NT2/D1 (cell line): ENCODE measurements around the gene LIPE.

ENCODE experiments used
- DNase-seq: peaks from one replicate; pipeline ENCODE4 v3.0.0-alpha.2; 2011; ENCODE audit warnings: low read depth, low spot score
- H3K27me3 ChIP-seq: 2 replicates; pipeline ENCODE4 v1.6.0; 2011; ENCODE audit warnings: mild to moderate bottlenecking; ENCODE audit not compliant: insufficient read length, insufficient read depth
- H3K36me3 ChIP-seq: 2 replicates; pipeline ENCODE4 v1.6.1; 2011; ENCODE audit warnings: mild to moderate bottlenecking, low read length, mixed read lengths; ENCODE audit not compliant: insufficient read depth, insufficient read length
- H3K4me1 ChIP-seq: 2 replicates; pipeline ENCODE4 v1.5.1; 2011; ENCODE audit not compliant: insufficient read depth, insufficient read length
- H3K4me3 ChIP-seq: 2 replicates; pipeline ENCODE4 v1.5.1; 2011; ENCODE audit warnings: low read depth; ENCODE audit not compliant: insufficient read length
- H3K9ac ChIP-seq: 2 replicates; pipeline ENCODE4 v1.6.0; 2011; ENCODE audit warnings: low read depth; ENCODE audit not compliant: insufficient read length
- H3K9me3 ChIP-seq: 2 replicates; pipeline ENCODE4 v1.5.1; 2011; ENCODE audit warnings: mild to moderate bottlenecking, low read length; ENCODE audit not compliant: insufficient read depth
- SUZ12 ChIP-seq: IDR thresholded peaks from 2 replicates; pipeline ENCODE4 v1.6.1; 2011; ENCODE audit not compliant: insufficient read length, insufficient read depth; ENCODE audit errors: extremely low read depth
- YY1 ChIP-seq: IDR thresholded peaks from 2 replicates; pipeline ENCODE4 v1.6.1; 2011; ENCODE audit not compliant: insufficient read length, insufficient read depth
- ZNF274 ChIP-seq: IDR thresholded peaks from 2 replicates; pipeline ENCODE4 v1.6.1; 2011; ENCODE audit warnings: mild to moderate bottlenecking, low read depth, low read length

LIPE gene

DNA sequence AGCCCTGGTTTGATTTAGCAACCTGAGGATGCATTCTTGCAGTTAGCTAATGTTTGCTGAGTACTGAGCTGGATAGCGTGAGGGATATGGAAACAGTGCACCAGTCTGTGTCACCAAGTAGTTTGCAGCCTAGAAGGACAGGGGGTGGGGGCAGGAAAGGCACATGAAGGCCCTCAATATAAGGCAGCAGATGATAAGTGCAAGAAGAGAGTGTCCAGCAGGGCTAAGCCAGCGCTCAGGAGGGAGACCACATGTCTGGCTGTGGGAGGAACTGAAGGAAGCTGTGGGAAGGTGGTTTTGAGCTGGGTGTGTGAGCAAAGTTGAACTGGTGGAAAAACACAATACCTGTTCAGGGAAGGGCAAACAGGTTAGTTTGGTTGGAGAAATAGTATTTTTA lies 13.9 kb upstream of the LIPE start:
- Histone ChIP-seq H3K4me3 (no peak overlapping the region), H3K27me3 (peaks cover 3% of the 10 kb centered on the region), H3K4me1 (peaks cover 7% of the 10 kb centered on the region), H3K36me3 (no peaks in the 10 kb centered on the region), H3K9me3 (no peaks in the 10 kb centered on the region), H3K9ac (no peak overlapping the region)
- no peak for TF ChIP-seq ZNF274
- TF ChIP-seq YY1: no peak
- no peak for TF ChIP-seq SUZ12
- DNase-seq: no peak

DNA sequence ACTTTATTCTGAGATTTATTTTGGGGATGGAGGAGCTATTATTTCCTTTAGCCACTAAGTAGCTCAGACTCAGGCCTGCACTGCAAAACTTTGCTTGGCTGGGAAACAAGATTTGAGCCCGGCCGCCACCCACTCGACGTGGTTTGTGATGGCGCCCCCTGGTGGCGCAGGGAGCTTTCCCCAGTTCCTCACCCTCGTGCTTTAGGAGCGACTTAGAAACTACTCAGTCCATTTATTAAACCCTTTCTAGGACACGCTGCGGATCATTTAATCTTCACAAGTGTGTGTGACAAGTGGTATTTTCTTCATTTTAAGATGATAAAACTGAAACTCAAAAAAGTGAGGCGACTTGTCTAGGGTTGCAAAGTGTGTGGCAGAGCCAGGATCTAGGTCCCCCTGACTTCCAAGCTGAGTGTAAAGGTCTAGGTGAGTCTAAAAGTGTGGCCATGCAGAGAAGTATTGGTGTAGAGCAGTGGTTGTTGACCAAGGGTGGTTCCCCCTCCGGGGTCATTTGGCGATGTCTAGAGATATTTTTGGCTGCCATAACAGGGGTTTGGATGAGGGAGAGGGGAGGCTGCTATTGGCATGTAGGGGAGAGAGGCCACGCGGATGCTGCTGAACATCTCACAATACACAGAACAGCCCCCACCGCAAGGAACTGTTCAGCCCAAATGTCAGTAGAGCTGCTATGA lies 13.3 kb upstream of the LIPE start:
- peaks cover 7% of the 10 kb centered on the region for H3K4me1 ChIP-seq
- H3K36me3 ChIP-seq: no peaks in the 10 kb centered on the region
- no peak for TF ChIP-seq ZNF274
- no peak for TF ChIP-seq YY1
- no peak for TF ChIP-seq SUZ12
- no peak overlapping the region for H3K4me3 ChIP-seq
- H3K27me3 ChIP-seq: peaks cover 3% of the 10 kb centered on the region
- no peak for DNase-seq
- no peak overlapping the region for H3K9ac ChIP-seq
- no peaks in the 10 kb centered on the region for H3K9me3 ChIP-seq

DNA sequence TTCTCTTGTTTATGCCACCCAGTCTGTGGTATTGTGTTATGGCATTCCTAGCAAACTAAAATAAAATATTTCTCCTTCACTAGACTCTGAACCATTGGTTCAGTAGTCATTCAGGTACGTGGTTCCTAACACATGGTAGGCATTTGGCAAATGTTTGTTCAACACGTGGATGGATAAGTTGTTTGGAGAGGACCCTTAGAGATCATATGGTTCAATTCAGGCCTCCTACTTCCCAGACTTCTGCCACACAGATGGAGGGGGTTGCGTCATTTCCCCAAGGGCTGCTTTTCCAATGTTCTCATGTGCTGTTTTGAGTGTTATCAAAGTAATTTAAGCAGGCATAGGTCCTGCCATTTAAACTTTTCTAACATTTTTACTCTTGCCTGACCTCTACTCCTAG lies 8.8 kb upstream of the LIPE start:
- Histone ChIP-seq H3K9me3 (no peaks in the 10 kb centered on the region), H3K4me1 (no peaks in the 10 kb centered on the region), H3K4me3 (no peak overlapping the region), H3K36me3 (no peaks in the 10 kb centered on the region), H3K9ac (no peak overlapping the region), H3K27me3 (peaks cover 11% of the 10 kb centered on the region)
- no peak for DNase-seq
- no peak for TF ChIP-seq ZNF274
- no peak for TF ChIP-seq SUZ12
- TF ChIP-seq YY1: no peak

DNA sequence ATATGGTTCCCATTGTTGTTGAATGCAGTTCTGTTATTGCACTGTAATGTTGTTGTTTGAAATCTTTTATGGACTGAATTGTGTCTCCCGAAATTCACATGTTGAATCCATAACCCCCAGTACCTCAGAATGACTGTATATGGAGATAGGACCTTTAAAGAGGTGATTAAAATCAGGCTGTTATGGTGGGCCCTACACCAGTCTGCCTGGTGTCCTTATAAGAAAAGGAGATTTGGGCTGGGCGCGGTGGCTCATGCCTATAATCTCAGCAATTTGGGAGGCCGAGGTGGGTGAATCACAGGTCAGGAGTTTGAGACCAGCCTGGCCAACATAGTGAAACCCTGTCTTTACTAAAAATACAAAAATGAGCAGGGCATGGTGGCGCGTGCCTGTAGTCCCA lies 8.1 kb upstream of the LIPE start:
- Histone ChIP-seq H3K4me3 (no peak overlapping the region), H3K36me3 (no peaks in the 10 kb centered on the region), H3K4me1 (no peaks in the 10 kb centered on the region), H3K9me3 (no peaks in the 10 kb centered on the region), H3K9ac (no peak overlapping the region), H3K27me3 (peaks cover 12% of the 10 kb centered on the region)
- TF ChIP-seq SUZ12 (no peak), ZNF274 (no peak), YY1 (no peak)
- DNase-seq: no peak

DNA sequence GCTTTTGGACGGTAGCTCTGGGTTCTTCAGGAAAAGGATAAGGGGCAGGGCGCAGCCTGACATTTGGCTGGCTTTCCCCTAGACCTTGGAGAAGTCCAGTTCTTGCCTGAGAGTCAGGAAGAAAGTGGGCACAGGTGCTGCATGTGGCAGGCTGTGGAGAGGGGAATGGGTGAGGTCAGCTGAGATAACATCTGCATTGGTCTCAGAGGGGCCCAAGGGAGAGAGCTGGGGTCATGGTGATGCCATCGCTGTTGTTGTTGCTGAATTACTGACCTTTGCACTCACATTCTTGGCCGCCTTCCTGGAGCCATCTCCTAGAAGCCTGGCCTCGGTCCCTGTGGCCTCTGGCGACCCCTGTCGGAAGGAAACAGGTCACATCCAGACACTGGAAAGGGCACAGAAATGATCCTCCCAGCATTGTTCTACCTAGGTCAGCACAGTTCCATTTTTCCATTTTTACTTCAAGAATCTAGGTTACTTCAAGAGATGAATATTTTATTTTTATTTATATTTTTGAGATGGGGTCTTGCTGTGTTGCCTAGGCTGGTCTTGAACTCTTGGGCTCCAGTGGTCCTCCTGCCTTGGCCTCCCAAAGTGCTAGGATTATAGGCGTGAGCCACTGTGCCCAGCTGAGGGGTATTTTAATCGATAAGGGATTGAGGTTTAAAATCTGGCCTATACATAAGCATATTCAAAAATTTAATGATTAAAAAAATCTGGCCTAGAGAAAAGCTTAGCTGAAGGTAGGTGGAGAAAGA lies 6.5 kb upstream of the LIPE start:
- no peaks in the 10 kb centered on the region for H3K4me1 ChIP-seq
- no peak for DNase-seq
- H3K9ac ChIP-seq: no peak overlapping the region
- H3K4me3 ChIP-seq: no peak overlapping the region
- H3K9me3 ChIP-seq: no peaks in the 10 kb centered on the region
- H3K36me3 ChIP-seq: no peaks in the 10 kb centered on the region
- no peak for TF ChIP-seq ZNF274
- TF ChIP-seq SUZ12: no peak
- no peak for TF ChIP-seq YY1
- H3K27me3 ChIP-seq: peaks cover 14% of the 10 kb centered on the region

DNA sequence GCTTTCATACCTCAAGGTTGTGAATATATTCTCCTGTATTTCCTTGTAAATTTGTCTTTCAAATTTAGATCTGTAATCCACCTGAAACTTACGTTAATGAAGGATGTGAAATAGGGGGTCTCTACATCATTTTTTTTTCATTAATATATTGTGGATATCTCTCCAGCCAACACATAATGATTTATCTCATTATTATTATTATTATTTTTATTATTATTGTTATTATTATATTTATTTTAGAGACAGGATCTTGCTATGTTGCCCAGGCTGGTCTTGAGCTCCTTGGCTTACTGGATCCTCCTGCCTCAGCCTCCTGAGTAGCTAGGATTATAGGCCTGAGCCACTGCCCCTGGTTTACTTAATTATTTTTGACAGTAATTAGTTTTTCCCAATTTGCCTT lies 4.3 kb upstream of the LIPE start:
- no peak for TF ChIP-seq ZNF274
- no peak for TF ChIP-seq YY1
- TF ChIP-seq SUZ12: no peak
- Histone ChIP-seq H3K27me3 (peaks cover 30% of the 10 kb centered on the region), H3K4me3 (no peak overlapping the region), H3K36me3 (no peaks in the 10 kb centered on the region), H3K4me1 (no peaks in the 10 kb centered on the region), H3K9me3 (no peaks in the 10 kb centered on the region), H3K9ac (no peak overlapping the region)
- no peak for DNase-seq

DNA sequence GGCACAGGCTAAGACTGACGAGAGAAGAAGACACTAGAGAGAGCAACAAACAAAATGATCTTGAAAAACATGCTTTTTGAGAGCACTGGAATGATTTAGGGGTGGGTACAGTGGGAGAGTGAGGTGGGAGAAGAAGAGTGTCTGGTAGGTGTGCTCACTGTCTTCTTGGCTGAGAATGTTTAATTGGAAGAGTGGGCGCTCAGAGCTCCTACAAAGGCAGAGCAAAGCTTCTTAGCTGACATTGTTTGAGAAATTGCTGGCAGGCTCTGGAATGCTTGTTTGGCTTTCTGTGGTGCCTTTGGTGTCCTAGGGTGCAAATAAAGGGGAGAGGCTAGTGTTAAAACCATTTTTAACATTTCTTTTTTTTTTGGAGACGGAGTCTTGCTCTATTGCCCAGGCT lies 1.5 kb upstream of the LIPE start:
- Histone ChIP-seq H3K9ac (no peak overlapping the region), H3K4me3 (no peak overlapping the region), H3K4me1 (peaks cover 3% of the 10 kb centered on the region), H3K36me3 (no peaks in the 10 kb centered on the region), H3K9me3 (peaks cover 7% of the 10 kb centered on the region; the same call in 1 of the 2 replicates), H3K27me3 (peaks cover 58% of the 10 kb centered on the region)
- DNase-seq: no peak
- TF ChIP-seq YY1: no peak
- no peak for TF ChIP-seq SUZ12
- TF ChIP-seq ZNF274: no peak

DNA sequence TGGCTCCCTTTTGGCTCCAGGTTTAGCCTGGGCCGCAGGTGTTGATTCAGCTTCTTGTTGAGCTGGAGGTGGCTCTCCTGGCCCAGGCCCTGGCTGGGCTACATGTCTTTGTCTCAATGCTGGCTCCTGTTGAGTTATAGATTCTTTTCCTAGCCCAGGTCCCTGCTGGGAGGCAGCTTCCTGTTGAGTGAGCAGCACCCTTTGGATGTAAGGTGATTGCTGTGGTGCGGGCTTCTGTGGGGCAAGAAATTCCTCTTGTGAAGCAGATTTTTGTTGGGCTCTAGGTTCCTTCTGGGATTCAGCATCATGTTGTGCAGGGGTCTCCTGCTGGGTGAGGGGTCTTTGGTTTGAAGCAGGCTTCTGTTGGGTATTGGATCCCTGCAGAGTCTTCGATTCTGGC lies 545 bp downstream of the LIPE start:
- no peak for DNase-seq
- Histone ChIP-seq H3K36me3 (no peaks in the 10 kb centered on the region), H3K4me3 (no peak overlapping the region), H3K27me3 (peaks cover 74% of the 10 kb centered on the region), H3K9me3 (peaks cover 8% of the 10 kb centered on the region; the same call in 1 of the 2 replicates), H3K4me1 (peaks cover 7% of the 10 kb centered on the region), H3K9ac (no peak overlapping the region)
- TF ChIP-seq SUZ12 (no peak), ZNF274 (no peak), YY1 (no peak)
